Suppressor macrophage (primary cell): Measurements from ENCODE around the gene ADAMTS20.
A peak's percentile ranks its signal among the peaks of the same experiment; 100 is the strongest.
"Not testable (repeated sequence)": the region's sequence is repeated elsewhere in the genome, so short reads cannot be mapped to it uniquely, and the experiment has no call there.

Experiments
- DNase-seq, 4 experiments: peaks; one replicate each; pipeline ENCODE4 v3.0.0-alpha.2; 2020 to 2022
- total RNA-seq, 17 experiments: gene quantifications; one replicate each; lab custom pipeline; 2026; ENCODE audit warnings: mixed read lengths in 6 of 17, inconsistent platforms in 3 of 17; lab: John Stamatoyannopoulos, UW

The ADAMTS20 gene, protein sequence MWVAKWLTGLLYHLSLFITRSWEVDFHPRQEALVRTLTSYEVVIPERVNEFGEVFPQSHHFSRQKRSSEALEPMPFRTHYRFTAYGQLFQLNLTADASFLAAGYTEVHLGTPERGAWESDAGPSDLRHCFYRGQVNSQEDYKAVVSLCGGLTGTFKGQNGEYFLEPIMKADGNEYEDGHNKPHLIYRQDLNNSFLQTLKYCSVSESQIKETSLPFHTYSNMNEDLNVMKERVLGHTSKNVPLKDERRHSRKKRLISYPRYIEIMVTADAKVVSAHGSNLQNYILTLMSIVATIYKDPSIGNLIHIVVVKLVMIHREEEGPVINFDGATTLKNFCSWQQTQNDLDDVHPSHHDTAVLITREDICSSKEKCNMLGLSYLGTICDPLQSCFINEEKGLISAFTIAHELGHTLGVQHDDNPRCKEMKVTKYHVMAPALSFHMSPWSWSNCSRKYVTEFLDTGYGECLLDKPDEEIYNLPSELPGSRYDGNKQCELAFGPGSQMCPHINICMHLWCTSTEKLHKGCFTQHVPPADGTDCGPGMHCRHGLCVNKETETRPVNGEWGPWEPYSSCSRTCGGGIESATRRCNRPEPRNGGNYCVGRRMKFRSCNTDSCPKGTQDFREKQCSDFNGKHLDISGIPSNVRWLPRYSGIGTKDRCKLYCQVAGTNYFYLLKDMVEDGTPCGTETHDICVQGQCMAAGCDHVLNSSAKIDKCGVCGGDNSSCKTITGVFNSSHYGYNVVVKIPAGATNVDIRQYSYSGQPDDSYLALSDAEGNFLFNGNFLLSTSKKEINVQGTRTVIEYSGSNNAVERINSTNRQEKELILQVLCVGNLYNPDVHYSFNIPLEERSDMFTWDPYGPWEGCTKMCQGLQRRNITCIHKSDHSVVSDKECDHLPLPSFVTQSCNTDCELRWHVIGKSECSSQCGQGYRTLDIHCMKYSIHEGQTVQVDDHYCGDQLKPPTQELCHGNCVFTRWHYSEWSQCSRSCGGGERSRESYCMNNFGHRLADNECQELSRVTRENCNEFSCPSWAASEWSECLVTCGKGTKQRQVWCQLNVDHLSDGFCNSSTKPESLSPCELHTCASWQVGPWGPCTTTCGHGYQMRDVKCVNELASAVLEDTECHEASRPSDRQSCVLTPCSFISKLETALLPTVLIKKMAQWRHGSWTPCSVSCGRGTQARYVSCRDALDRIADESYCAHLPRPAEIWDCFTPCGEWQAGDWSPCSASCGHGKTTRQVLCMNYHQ (N-terminal part only)
- total RNA-seq: 0 to 4.7 (median 0) reads per million in 17 experiments

DNA sequence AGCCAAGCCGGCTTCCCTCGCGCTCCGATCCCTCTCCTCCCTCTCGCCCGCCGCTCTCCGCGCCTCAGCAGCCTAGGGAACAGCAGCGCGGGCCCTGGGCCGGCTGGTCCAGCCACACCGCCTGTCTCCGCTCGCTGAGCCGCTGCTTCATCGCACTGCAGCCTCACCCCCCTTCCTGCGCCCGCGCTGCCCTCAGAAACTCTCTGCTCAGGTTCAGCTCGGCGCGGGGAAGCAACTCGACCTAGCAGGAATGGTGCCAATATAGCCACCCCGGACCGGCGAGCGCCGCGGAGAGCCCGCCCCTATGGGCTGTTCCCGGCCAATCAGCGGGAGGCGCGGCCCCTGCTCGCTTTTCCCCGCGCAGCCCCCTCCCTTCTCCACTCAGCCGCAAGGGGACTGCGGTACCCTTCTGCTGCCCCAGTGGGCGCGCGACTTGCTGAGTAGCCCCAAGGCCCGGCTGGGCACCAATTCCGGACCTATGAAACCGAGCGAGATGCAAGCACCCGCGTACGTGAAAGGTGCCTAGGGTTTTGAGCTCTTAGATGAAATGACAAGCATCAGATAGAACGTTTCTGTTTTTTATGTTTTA is at the start of gene ADAMTS20:
Gene ADAMTS20 (minus strand): TSS at position 233 of the 589 bp plus-strand sequence. CDS start 282 bp downstream, outside the sequence.
- no peak for DNase-seq

DNA sequence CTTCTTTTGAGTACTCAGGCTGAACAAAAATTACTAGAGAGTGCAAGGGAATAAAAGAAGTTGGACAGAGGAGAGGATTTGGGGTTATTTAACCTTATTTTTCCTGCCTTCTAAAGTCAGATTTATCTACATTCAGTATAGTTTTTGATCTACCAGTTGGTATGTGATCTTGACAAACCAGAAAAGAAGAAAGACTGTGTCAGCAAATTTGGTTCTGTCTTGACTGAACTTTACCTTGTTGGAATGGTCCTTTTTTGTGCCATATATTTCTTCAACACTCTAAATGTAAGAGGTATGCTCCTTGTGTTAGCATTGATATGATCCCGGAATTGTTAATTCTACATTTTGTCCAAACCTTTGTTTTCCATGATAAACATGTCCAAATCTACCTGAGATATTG is 47.7 kb upstream of the ADAMTS20 start:
- no peak for DNase-seq

DNA sequence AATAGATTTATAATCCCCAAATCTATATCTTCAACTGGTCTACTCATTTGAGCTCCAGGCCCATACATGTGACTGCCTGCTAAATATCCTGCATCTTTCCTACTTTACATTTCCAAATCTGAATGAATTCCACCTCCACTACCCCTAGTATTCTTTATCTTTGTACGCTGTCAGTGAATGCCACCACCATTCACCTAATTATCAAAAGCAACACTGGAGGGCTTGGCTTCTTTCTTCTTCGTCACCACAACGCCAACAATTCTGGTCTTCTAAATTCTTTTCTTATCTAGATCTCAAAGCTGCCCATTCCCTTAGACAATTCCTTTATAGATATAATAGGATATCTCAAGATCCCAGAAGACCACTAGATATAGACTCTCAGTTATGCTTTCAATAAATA is 47.1 kb upstream of the ADAMTS20 start:
- no peak for DNase-seq

DNA sequence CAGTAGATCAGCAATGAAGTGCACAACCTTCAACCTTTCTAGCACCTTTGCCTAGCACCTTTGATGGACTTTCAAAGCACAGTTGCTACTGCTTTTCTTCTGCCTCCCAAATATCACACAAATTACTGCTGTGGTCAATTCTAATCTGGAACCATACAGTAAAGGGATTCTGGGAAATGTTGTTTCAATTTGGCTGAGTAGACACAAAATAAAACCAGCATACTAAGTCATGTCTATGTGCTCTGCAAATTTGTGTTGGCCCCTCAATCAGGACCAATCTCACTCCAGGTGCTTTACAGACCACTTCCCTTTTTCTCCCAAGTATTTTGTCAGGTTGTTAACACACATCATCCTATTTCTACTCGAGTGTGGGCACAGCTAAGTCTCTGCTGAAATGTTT is 38.3 kb upstream of the ADAMTS20 start:
- no peak for DNase-seq

DNA sequence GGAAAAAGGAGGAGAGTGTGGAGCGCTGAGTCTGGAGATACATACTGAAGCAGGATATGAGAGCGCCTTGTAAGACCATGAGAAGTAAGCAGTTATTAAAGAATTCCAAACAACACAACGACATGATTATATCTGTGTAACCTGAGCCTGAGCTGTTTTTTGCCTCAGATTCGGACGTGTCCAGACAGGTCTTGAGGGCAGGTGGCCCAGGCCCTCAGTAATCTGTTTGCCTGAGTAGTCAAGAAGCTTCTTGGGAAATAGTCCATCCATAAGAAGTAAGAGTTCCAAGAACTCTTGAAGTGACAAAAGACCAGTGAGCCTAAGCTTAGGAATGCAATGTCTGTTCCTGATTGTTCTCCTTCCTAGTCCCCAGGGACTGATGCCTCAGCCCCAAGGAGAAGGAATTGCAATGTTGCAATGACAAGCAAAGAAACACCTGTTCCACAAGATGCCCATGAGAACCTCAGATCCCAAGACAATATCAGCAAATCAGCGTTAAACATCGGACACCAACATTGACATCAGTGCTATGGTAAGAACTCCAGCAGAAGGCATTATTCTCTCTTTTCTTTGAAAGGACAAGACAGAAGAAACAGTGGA is 34.7 kb upstream of the ADAMTS20 start:
- DNase-seq: no peak

DNA sequence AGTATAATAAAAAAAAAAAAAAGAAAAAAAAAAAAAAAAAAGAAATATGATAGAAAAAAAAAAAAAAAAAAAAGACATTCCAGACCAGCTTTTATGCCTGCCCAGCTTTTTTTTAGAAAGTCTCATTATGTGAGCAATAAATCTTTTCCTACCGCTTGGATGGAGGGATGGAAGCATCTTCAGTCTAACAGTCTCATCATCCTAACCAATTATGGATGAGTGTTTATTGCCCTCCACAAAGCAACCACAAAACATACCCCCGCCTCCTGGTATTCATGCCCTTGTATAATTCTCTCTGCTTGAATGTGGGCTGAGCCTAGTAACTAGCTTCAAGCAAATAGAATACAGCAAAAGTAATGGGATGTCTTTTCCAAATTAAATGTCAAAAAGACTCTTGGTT is 33.7 kb upstream of the ADAMTS20 start:
- DNase-seq: no peak

DNA sequence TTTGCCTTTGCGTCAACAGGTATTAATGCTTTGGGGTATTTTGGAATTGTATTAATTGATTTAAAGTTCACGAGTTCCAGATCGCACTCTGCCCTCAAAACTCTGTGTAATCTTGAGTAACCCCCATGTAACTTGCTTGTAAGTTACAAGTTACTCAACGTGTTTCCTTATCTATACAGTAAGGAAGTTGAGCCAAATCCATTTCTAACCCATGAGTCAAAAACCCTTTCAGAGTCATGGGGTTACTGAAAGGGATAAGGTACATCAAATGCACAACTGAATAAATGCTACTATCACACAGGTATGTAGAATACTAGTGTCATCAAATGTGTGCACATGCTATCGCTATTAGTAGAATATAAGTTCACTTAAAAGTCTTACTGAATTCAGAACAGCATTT is 28.6 kb upstream of the ADAMTS20 start:
- DNase-seq: no peak

DNA sequence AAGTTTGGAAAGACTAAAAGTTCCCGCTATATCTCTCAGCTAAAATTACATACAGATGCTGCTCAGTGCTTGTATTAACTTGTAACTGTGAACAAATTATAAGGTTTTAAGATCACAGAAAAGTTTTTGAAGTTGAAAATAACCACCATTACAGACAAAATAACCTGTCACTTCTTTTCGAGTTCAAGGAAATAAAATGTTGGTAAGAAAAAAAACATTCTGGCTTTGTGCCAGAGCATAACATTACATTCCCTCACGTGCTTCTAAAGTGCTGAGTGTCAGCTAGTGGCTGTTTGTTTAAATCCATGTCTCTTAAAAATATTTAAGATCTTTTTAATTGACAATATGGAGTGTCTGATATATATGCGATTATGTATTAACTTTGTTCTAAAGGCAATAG is 27.2 kb upstream of the ADAMTS20 start:
- no peak for DNase-seq

DNA sequence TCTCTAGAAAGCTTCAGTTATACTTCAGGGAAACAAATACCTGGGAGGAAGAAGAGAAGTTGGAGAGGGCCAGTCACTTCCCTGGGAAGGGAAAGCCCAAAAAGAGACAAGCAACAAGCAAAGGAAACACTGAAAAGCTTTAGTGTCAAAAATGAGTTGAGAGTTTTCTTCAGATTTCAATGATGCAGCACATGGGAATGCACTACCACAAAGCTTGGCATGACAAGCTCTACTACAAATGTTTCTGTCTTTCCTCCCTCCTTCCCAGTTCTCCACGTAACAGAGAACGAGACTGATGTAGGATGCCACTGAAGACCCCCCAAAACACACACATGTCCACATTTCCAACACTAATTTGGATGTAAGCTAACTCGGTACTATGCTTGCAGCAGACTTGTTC is 26.8 kb upstream of the ADAMTS20 start:
- no peak for DNase-seq

DNA sequence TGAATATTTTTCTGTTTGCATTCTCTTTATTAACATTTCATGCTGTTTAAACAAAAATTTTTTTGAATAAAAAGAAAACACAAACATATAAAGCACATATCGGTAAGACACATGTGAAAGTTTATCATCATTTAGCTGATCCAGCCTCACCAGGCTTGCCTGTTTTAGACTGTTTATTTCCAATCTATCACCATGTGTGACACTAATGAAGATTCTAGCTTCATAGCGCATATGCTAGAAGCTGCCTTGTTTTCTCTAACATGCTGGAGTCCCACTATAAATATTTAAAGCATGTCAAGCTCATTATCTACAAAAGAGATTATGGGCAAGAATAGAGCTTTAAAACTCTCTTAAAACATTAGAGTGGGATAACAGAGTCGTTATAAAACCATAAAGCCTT is 25.4 kb upstream of the ADAMTS20 start:
- no peak for DNase-seq

DNA sequence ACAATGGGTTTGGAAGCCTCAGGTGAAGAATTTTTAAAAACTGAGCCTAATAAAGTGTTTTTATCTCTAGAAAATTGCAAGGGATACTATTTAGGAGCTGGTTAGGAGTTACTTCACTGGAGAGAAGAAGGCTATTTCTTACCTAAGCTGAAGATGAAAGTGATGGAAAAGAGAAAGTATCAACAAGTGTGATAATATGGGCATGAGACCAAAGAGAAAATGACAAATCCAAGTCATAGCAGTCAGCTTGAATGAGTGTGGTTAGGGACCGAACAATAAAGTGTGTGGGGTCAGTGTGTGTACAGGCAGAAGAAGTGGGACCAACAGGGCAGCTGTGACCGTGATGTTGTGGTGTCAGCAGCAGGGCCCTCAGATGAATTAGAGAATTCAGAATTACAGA is 24.2 kb upstream of the ADAMTS20 start:
- DNase-seq: no peak

DNA sequence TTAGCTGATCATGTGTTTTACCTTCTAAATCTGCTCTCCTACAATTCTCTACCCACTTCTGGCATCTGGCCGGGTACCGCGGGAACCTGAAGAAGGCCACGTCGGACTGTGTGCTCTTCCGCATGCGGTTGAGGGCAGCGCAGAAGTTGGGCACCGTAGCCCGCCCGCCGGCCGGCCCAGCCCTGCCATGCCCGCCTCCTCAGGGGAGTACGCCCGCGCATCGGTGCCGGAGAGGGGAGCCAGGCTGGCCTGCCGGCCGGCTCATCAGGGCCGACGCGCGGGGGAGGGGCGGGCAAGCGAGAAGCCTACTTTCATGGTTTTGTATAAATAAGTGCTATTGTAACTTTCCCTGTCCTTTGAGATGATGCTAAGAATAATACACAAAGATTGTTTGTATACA is 19.9 kb upstream of the ADAMTS20 start:
- DNase-seq: no peak

DNA sequence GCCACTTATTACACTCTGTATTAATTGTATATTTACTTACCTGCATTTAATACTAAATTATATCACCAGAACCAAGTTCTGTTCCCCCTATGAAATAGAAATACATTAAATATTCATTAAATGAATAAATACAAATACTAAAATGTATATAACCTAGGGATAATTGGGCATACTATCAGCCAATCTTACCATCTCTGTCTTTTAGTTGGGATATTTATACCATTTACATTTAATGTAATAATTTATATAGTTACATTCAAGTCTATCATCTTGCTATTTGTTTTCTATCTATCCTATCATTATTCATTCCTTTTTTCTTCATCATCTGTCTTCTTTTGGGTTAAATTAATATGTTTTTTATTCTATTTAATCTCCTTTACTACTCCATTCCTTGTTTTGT is 4.1 kb upstream of the ADAMTS20 start:
- no peak for DNase-seq

DNA sequence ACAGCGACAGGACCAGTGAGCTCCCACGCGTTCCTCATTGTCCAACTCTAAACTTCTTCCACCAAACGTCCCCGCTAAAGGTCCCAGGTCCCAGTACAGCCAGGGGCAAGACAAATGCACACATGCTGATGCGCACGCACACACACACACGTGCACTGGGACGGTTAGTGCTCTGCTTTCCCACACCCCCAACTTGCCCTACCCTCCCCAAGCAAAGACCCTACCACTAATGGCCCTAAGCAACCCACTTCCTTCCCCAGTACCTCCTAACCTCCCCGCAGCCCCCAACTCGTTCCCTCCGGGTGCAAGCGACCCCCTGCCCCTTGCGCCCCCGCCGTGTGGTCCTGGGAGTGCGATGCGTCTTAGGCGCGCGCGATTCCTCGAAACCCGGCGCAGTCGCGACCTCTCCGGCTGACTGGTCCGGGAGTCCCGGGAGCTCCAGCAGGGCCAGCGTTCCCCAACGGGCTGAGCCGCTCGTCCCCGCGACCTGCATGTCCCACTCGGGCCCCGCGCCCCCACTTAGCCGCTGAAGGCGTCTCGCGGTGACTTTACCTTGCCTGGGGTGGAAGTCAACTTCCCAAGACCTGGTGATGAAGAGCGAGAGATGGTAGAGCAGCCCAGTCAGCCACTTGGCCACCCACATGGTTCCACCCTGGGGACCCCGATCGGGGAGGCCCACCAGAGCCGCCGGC is 578 bp downstream of the ADAMTS20 start:
- DNase-seq: no peak

DNA sequence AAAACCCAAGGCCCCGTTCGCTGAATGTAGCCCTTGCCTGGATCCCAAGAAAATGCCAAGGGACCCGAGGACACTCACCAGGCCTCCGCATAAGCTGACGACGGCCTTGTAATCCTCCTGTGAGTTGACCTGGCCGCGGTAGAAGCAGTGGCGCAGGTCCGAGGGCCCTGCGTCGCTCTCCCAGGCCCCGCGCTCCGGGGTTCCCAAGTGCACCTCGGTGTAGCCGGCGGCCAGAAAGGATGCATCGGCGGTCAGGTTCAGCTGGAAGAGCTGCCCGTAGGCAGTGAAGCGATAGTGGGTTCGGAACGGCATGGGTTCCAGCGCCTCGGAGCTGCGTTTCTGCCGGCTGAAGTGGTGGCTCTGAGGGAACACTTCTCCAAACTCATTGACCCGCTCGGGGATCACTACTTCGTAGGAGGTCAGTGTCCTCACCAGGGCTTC is 1.2 kb downstream of the ADAMTS20 start:
- no peak for DNase-seq

DNA sequence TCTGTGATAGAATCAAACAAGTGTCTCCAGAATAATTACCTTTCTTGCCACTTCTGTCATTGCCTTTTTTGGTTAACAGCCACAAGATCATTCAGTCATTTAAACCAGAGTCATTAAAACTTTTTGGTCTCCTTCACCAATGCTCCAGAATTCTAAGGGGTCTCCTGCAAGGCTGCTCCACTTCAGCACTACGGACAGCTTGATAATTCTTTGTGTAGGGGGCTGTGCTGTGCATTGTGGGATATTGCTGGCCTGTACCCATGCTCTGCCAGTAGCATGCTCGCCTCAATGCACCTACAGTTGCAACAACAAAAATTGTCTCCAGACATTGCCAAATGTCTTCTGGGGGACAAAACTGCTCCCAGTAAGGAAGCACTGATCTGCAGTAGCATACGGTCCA is 7.3 kb downstream of the ADAMTS20 start:
- DNase-seq: no peak

DNA sequence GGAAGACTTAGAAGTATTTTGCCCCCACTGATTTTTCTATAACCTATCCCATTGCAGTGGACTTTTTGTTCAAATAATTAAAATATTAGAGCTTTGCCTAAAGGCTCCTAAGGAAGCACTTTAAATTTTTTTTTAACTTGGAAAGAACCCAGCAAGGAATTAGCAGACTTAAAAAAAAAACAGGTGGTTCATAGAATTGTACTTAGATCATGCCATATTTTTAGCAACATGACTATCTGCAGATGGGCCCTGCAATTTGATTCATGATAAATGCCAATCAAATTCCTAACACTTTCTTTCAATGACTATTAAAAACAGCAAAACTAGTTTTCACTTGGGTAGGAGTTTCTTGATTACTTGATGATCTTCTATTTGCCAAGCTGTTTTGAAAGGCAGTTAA is 11.5 kb downstream of the ADAMTS20 start:
- DNase-seq: no peak

DNA sequence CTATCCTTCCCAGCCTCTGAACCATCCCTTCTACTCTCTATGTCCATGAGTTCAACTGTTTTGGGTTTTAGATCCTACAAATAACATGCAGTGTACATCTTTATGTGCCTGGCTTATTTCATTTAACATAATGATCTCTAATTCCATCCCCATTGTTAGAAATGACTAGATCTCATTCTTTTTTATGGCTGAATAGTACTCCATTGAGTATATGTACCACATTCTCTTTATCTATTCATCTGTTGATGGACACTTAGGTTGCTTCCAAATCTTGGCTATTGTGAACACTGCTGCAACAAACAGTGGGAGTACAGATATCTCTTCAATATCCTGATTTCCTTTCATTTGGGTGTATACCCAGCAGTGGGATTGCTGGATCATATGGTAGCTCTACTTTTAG is 14.3 kb downstream of the ADAMTS20 start:
- not testable (repeated sequence) for DNase-seq

DNA sequence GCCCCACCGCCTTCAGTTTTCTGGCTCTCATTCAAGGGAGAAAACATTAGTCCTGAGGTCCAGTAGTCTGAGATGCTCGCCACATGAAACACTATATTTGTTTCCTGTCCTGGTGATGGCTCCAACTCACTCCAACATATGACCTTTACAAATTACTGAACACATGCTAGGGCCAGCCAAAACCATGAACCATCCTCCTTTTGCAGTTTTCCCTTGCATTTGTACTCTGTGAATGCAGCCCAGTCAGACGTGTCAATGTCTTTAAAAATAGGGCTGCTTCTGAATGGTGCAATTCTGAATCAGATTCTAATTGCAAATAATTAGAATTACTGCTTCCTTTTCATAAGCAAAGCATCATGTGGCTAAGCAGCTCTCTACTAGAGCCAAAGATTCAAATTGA is 36.0 kb downstream of the ADAMTS20 start:
- DNase-seq: no peak

DNA sequence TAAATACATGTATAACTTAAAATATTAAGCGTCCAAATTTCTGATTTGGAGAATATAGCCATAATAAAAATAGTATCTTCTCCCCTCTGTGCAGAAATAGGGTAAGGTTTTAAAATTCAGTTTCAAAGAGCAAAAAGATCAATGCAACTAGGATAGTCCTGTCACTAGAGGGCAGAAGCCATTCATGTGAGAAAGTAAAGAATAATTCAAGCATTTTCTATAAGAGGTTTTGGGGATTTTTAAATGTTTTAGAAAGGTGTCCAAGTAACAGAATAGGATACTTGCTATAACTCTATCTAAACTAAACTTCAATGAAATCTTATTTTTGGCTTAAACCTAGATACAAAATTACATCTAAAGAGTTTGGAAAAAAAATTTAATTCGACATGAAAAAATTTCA is 50.3 kb downstream of the ADAMTS20 start:
- peak in 3 of 4 experiments; percentile 1 for DNase-seq

DNA sequence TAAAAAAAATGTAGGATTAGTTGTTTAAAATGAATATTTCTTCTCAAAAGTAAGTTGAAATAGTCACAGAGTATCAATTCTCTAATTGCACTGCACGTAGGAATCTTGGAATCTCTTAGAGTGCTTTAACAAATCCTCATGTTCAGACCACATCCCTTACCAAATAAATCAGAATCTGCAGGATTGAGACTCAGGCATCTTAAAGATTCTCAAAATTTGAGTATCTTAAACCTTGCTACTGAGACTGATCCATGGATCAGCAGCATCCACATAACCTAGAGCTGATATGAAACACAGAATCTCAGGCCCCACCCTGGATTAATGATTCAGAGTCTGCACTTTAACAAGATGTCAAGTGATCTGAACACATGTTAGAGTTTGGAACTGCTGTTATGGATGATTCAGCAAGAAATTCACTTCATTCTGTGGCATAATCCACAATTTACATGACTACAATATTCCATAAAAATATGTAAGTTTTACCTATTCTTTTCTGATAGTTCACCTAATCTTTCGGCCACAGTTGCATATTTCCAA is 58.7 kb downstream of the ADAMTS20 start:
- DNase-seq: no peak
